Erythroblast (primary cell): ENCODE measurements around the gene WNT4.

Source experiments
- GATA1 ChIP-seq: IDR thresholded peaks from 2 replicates; pipeline ENCODE4 v1.6.1; 2011; ENCODE audit warnings: low read depth, mild to moderate bottlenecking, control low read depth, low read length, moderate library complexity
- POLR2A ChIP-seq: IDR thresholded peaks from 2 replicates; pipeline ENCODE4 v1.6.1; 2011; ENCODE audit warnings: mild to moderate bottlenecking, low read length

DNA sequence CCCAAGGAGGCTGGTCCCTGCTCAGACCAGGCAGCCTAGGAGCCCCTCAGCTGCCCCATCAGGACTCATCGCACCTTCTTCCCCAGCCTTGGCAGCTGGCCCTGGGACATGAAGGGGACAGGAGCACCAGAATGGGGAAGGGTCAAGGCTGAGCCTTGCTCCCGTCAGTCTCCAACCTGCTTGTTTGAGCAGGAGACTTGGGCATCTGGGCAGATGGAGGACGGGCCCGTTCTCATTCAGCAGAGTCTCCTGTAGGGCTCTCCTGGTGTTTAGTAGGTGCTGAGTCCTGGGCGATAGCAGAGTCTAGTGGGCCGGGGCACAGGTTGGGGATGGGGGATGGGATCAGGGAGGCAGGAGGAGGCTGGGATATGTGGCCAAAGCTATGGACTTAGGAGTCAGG is 47.4 kb upstream of the WNT4 start:
- TF ChIP-seq POLR2A = no peak
- TF ChIP-seq GATA1 = no peak
